ENCODE data around the gene PRPF40B. TPM values are rescaled to one million over a fixed set of nuclear protein-coding genes. Genes with fewer than 3 reads are reported as not detected.

Gene PRPF40B
- total and polyA plus RNA-seq, 2 of the 13 experiments (the other 11 are each of a cell fraction or from before 2014, with no cell fraction given) = 5.0 to 7.8 TPM

GRCh38 chr12:49633703-49634345 lies 10.5 kb downstream of the PRPF40B start:
- CTCF ChIA-PET (ENCODE audit: low intra/inter-chr PET ratio, low total read pairs) = no interaction called here
- Histone ChIP-seq H3K9ac (ENCODE audit: insufficient read depth, low read depth, low read length) (no peak overlapping the region), H3K4me1 (ENCODE audit: insufficient read depth, low read length) (peaks cover 23% of the 10 kb centered on the region), H3K4me3 (replicated peaks in 1 of 3; ENCODE audit: insufficient read depth in 1 of 3, low read depth in 2 of 3, low read length in 3 of 3) (no peak overlapping the region), H3K27ac (ENCODE audit: extremely low read length, insufficient read depth, low read length) (no peak overlapping the region), H3K36me3 (replicated peaks in 1 of 2; ENCODE audit: control insufficient read depth in 1 of 2, insufficient read depth in 2 of 2, low read length in 2 of 2) (no peaks in the 10 kb centered on the region), H3K4me2 (ENCODE audit: low read depth, low read length) (no peak overlapping the region), H2AFZ (ENCODE audit: low read length) (no peak overlapping the region), H3K9me3 (ENCODE audit: low read length) (no peaks in the 10 kb centered on the region), H4K20me1 (ENCODE audit: insufficient read depth, low read length) (no peaks in the 10 kb centered on the region), H3K79me2 (ENCODE audit: insufficient read depth, low read length) (no peaks in the 10 kb centered on the region), H3K27me3 (ENCODE audit: control insufficient read depth in 1 of 2, insufficient read depth in 2 of 2, low read length in 2 of 2) (no peaks in the 10 kb centered on the region)
- in situ Hi-C loops (cut with HindIII; ENCODE audit: extremely low pct_ligation_motif_present, low pct_unique_long_range_greater_than_20kb) (no loop called here), intact Hi-C loops (cut with micrococcal nuclease; ENCODE audit: unreplicated experiment) (no loop called here)
- ATAC-seq (no peak), FAIRE-seq (no peak), DNase-seq (ENCODE audit: low spot score) (no peak)
- POLR2A ChIA-PET = no interaction called here
- no TSS peak for BruUV-seq (replicated peaks)
- TF ChIP-seq ZNF703 (CRISPR knock-in tag; IDR thresholded peaks at IDR 0.05; ENCODE audit: borderline replicate concordance) = no peak
- 100% methylated on average over 2 of the region's 2 CpGs for WGBS (ENCODE audit: low lambda C conversion rate)

DNA sequence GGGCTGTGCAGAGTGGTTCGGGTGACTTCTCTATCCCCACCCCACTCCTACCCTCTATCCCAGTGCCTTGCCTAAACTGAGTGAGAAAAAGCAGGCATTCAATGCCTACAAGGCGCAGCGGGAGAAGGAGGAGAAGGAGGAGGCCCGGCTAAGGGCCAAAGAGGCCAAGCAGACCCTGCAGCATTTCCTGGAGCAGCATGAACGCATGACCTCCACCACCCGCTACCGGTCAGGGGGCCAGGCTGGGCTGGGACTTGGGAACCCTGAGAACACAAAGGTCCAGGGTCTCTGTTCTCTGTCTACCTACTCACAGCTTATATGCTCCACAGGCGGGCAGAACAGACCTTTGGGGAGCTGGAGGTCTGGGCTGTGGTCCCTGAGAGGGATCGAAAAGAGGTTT lies 11.7 kb downstream of the PRPF40B start:
- in situ Hi-C loops (cut with HindIII; ENCODE audit: extremely low pct_ligation_motif_present, low pct_unique_long_range_greater_than_20kb) = no loop called here

More for the DNA sequence above, 11.7 kb downstream of the PRPF40B start:
- DNase-seq (ENCODE audit: low spot score) = no peak
- Histone ChIP-seq H3K9ac (ENCODE audit: insufficient read depth, low read depth, low read length) (no peak overlapping the region), H3K4me2 (ENCODE audit: low read depth, low read length) (no peak overlapping the region), H3K27ac (ENCODE audit: extremely low read length, insufficient read depth, low read length) (no peak overlapping the region), H3K9me3 (ENCODE audit: low read length) (no peaks in the 10 kb centered on the region), H3K4me1 (ENCODE audit: insufficient read depth, low read length) (peaks cover 23% of the 10 kb centered on the region), H3K36me3 (replicated peaks in 1 of 2; ENCODE audit: control insufficient read depth in 1 of 2, insufficient read depth in 2 of 2, low read length in 2 of 2) (no peaks in the 10 kb centered on the region), H2AFZ (ENCODE audit: low read length) (no peak overlapping the region), H4K20me1 (ENCODE audit: insufficient read depth, low read length) (no peaks in the 10 kb centered on the region), H3K27me3 (ENCODE audit: control insufficient read depth in 1 of 2, insufficient read depth in 2 of 2, low read length in 2 of 2) (no peaks in the 10 kb centered on the region), H3K79me2 (ENCODE audit: insufficient read depth, low read length) (no peaks in the 10 kb centered on the region), H3K4me3 (replicated peaks in 1 of 3; ENCODE audit: insufficient read depth in 1 of 3, low read depth in 2 of 3, low read length in 3 of 3) (no peak overlapping the region)
- ATAC-seq = no peak
- CTCF ChIA-PET (ENCODE audit: low intra/inter-chr PET ratio, low total read pairs) = no interaction called here
- no peak for FAIRE-seq
- POLR2A ChIA-PET = interaction anchor here (0.8 kb wide), 1 partner anchor 106 kb away, joined by 4 read pairs; the partner anchor contains the start of gene TMBIM6
- 89% methylated on average over 7 of the region's 9 CpGs for WGBS (ENCODE audit: low lambda C conversion rate)
- intact Hi-C loops (cut with micrococcal nuclease; ENCODE audit: unreplicated experiment) = no loop called here
- no TSS peak for BruUV-seq (replicated peaks)
- TF ChIP-seq RXRB (CRISPR knock-in tag; IDR thresholded peaks at IDR 0.05; ENCODE audit: borderline replicate concordance) (no peak), ZNF446 (CRISPR knock-in tag; IDR thresholded peaks at IDR 0.05) (no peak), GATAD2A (CRISPR knock-in tag; IDR thresholded peaks at IDR 0.05) (no peak), ZNF484 (CRISPR knock-in tag; IDR thresholded peaks at IDR 0.05; ENCODE audit: borderline replicate concordance, low read depth) (no peak), IRX3 (CRISPR knock-in tag; IDR thresholded peaks at IDR 0.05; ENCODE audit: borderline replicate concordance, low read depth) (no peak), ATF2 (CRISPR knock-in tag; IDR thresholded peaks at IDR 0.05) (no peak), ZFP1 (CRISPR knock-in tag; IDR thresholded peaks at IDR 0.05) (no peak), ZNF850 (CRISPR knock-in tag; conservative IDR thresholded peaks at IDR 0.05) (no peak), PTBP1 (IDR thresholded peaks at IDR 0.05; ENCODE audit: low read depth, low read length, poor library complexity, severe bottlenecking) (no peak)
- TF ChIP-seq, protein P1, sequence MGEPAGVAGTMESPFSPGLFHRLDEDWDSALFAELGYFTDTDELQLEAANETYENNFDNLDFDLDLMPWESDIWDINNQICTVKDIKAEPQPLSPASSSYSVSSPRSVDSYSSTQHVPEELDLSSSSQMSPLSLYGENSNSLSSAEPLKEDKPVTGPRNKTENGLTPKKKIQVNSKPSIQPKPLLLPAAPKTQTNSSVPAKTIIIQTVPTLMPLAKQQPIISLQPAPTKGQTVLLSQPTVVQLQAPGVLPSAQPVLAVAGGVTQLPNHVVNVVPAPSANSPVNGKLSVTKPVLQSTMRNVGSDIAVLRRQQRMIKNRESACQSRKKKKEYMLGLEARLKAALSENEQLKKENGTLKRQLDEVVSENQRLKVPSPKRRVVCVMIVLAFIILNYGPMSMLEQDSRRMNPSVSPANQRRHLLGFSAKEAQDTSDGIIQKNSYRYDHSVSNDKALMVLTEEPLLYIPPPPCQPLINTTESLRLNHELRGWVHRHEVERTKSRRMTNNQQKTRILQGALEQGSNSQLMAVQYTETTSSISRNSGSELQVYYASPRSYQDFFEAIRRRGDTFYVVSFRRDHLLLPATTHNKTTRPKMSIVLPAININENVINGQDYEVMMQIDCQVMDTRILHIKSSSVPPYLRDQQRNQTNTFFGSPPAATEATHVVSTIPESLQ (CRISPR knock-in tag; conservative IDR thresholded peaks at IDR 0.05) = no peak

Measured in HepG2 (cell line).